Heart right ventricle (tissue), 16 donors: ENCODE data around the gene GABRB1. TPM values are rescaled to one million over a fixed set of nuclear protein-coding genes. Genes with fewer than 3 reads are reported as not detected.

Experiments used
- ATAC-seq, 8 donors: fragments of 200-7000 bp; cut with Tn5 transposase; one replicate each; pipeline ENCODE4 v1.9.1; 2020; ENCODE audit warnings: mild to moderate bottlenecking in 8 of 8, moderate library complexity in 8 of 8, moderate number of reproducible peaks in 1 of 8
- DNase-seq, 2 donors: peaks; one replicate each; pipeline ENCODE4 v3.0.0-alpha.2; 2020
- H3K27ac ChIP-seq, 10 donors: fragments of 200-600 bp; sonication (generic) in 2 of 10; one replicate each; pipeline versions ENCODE4 v1.5.0 to v1.8.0; 2020 to 2022; ENCODE audit warnings: mild to moderate bottlenecking in 3 of 10
- H3K27me3 ChIP-seq, 7 donors: fragments of 200-600 bp; one replicate each; pipeline ENCODE4 v1.8.0; 2021 to 2022; ENCODE audit warnings: mild to moderate bottlenecking in 2 of 7
- H3K36me3 ChIP-seq, 9 donors: fragments of 200-600 bp; sonication (generic) in 1 of 9; one replicate each; pipeline versions ENCODE4 v1.5.0 to v1.8.0; 2020 to 2022; ENCODE audit warnings: mild to moderate bottlenecking in 2 of 9
- H3K4me1 ChIP-seq, 9 donors: fragments of 200-600 bp; sonication (generic) in 1 of 9; one replicate each; pipeline versions ENCODE4 v1.5.0 to v1.8.0; 2020 to 2022; ENCODE audit warnings: mild to moderate bottlenecking in 4 of 9
- H3K4me3 ChIP-seq, 10 donors: fragments of 200-600 bp; sonication (generic) in 2 of 10; one replicate each; pipeline versions ENCODE4 v1.5.0 to v1.8.0; 2020 to 2022; ENCODE audit warnings: mild to moderate bottlenecking in 7 of 10, moderate library complexity in 2 of 10
- H3K9me3 ChIP-seq, 11 donors: fragments of 200-600 bp in 10 of 11; sonication (generic) in 2 of 11; one replicate each; pipeline versions ENCODE4 v1.5.0 to v1.8.0; 2013 to 2022; ENCODE audit warnings: mild to moderate bottlenecking in 2 of 11, control low read depth in 1 of 11, moderate library complexity in 1 of 11
- WGBS, 2 donors: extraction: QIAGEN DNeasy Blood & Tissue Kit; methylation state at CpG; one replicate each; pipeline ENCODE4 v1.1.7; 2013; ENCODE audit warnings: inconsistent platforms in 1 of 2; 5-methylcytosine and 5-hydroxymethylcytosine counted together
- intact Hi-C, 10 donors: fragments of 100-400 bp; cut with DNase I; formaldehyde crosslinking; loops; one replicate each; pipeline versions ENCODE4 v1.11.1 to v1.14.2; 2022
- long read RNA-seq, 3 donors: library from polyadenylated mRNA; unstranded; transcript quantifications; one replicate each; pipeline ENCODE4 v2.0.0, GENCODE V29; 2020 to 2021
- polyA plus RNA-seq, 2 donors: library from polyadenylated mRNA; stranded (reverse); fragments of 200-250 nt; gene quantifications; one replicate each; pipeline ENCODE4 v1.2.3, GENCODE V29; 2013
- total RNA-seq, 10 donors: library from RNA; stranded (reverse); fragmentation: NEBNext Ultra II Directional in 3 of 10; extraction: Animal tissue kit (Norgen Biotek cat#: 25700) in 3 of 10; gene quantifications; one replicate each; pipeline versions ENCODE4 v1.2.1 to v1.2.4, GENCODE V29; 2021 to 2023
- TF ChIP-seq, protein P1 (sequence below), 9 donors: fragments of 200-600 bp; sonication (generic) in 2 of 9; IDR thresholded peaks; one replicate each; pipeline versions ENCODE4 v1.5.0 to v1.8.0; 2021 to 2022; ENCODE audit warnings: antibody characterized with exemption in 9 of 9, mild to moderate bottlenecking in 5 of 9, moderate library complexity in 1 of 9
- donor health status: Arrhythmogenic right ventricular cardiomyopathy.
- donor health status: ischemic (EF 13 %, LVEDD 7.1; RV severe dilation, severe dysfunction).
- donor health status: healthy with polysubstance abuse.
- donor health status: DM: no; HTN: yes; CAD: no.
- donor health status: DM: no; HTN: no; CAD: no.
- donor health status: ischemic (EF 25% LVEDD 6.9; RV normal size, moderate dysfunction).
- donor health status: ischemic (EF 25% LVEDD 5.7; RV mildly dilated, moderate dysfunction).
- donor health status: healthy.
- donor health status: DM: yes; HTN: yes; CAD: no.
- donor health status: Ischemic cardiomyopathy.
- donor health status: ischemic (EF 35%, LVEDD 5.7; RV mildly dilated, moderate dysfunction).
- donor health status: nonischemic (EF 11% LVEDD 7.7; RV severe dilation, severe dysfunction).
- donor health status: DM: yes; HTN: yes; CAD: no.
- donor health status: PGD.
- donor health status: ischemic (EF 29% LVEDD 5.4; RV normal size, mild dysfunction).
- donor health status: nonischemic (EF 23%, LVEDD 6.1; RV moderate dilation, normal function).

Gene GABRB1
- total RNA-seq, result 1 to 10 TPM; 1.4 to 9.9 (median 6.5) TPM
- polyA plus RNA-seq, result under 1 TPM; 0.51 to 0.65 TPM
- long read RNA-seq, donor 1, partial matches to known transcripts, result 0 of 1 reads
- long read RNA-seq, donor 1, other reads (novel, unspliced or antisense), result 0 of 1 reads
- long read RNA-seq, donor 2, partial matches to known transcripts, result 0 of 3 reads
- long read RNA-seq, donor 2, other reads (novel, unspliced or antisense), result 1 of 3 reads
- long read RNA-seq, donor 3, result 0 reads

DNA sequence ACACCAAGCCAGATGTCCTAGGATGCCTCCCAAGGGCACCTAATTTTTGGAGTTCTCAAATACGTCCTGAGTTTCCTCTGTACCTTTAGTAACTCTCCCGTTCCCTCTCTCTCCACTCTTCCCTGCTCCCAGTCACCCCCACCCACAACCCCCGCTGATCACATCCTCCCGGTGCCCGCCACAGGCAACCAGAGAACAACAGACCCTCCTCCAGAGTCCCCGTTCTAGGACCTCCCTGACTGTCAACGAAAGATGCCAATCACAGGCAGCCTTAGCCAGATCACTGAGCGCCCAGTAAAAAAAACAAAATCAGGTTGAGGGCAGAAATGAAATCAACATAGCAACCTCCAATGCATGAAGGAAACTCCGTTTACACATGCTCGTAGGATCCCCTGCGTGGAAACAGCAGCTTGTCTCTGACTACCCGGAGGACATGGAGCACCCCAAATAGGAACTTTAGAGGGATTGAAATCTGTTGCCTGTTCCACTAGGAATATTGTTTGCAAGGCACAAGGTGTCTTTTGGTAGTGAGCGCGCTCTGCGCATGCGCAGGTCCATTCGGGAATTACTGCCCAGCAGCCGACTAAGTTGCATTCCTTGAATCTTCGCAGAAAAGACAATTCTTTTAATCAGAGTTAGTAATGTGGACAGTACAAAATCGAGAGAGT lies at the start of gene GABRB1:
GABRB1 (plus strand) TSS at position 557 of the 668 bp plus-strand sequence.
- no peaks in the 10 kb centered on the region for H3K9me3 ChIP-seq
- H3K4me3 ChIP-seq, result peak within 1 kb of the TSS; percentile 9 to 60 (median 53)
- peak in 5 of 8 donors; percentile 40 to 62 (median 53) for ATAC-seq
- TF ChIP-seq, protein P1, sequence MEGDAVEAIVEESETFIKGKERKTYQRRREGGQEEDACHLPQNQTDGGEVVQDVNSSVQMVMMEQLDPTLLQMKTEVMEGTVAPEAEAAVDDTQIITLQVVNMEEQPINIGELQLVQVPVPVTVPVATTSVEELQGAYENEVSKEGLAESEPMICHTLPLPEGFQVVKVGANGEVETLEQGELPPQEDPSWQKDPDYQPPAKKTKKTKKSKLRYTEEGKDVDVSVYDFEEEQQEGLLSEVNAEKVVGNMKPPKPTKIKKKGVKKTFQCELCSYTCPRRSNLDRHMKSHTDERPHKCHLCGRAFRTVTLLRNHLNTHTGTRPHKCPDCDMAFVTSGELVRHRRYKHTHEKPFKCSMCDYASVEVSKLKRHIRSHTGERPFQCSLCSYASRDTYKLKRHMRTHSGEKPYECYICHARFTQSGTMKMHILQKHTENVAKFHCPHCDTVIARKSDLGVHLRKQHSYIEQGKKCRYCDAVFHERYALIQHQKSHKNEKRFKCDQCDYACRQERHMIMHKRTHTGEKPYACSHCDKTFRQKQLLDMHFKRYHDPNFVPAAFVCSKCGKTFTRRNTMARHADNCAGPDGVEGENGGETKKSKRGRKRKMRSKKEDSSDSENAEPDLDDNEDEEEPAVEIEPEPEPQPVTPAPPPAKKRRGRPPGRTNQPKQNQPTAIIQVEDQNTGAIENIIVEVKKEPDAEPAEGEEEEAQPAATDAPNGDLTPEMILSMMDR (IDR thresholded peaks at IDR 0.05), result no peak
- WGBS, 2 donors, result 0 to 3% methylated on average over 20 of the region's 20 CpGs
- peak within 1 kb of the TSS in 6 of 10 donors; percentile 5 to 80 (median 75) for H3K27ac ChIP-seq
- peaks cover 0 to 15% (median 0%) of the 10 kb centered on the region in 9 donors for H3K4me1 ChIP-seq
- intact Hi-C loops, result loop anchor here in 8 of 10 donors (5.0 to 10.0 kb wide), 6 partner anchors 96 to 354 kb away; no protein-coding TSS in a partner anchor
- DNase-seq, result peak; percentile 24 to 58
- H3K36me3 ChIP-seq, result no peaks in the 10 kb centered on the region
- H3K27me3 ChIP-seq, result peaks cover 0 to 59% (median 15%) of the 10 kb centered on the region in 7 donors

DNA sequence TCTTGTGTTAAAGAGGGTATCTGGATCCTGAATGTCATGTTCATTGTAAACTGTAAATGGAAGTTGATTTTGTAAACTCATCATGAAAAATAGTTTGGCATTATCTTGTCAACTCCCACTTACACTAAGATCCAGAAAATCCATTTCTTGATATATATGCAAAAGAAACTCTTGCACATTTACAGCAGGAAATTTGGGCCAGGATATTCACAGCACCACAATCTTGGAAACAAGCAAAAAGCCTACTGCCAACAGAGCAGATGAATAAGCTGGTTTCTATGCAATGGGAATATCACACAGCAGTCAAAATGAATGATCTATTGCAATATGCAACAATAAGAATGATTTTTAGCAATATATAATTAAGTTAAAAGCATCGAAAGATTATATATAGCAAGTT lies 46.6 kb upstream of the GABRB1 start:
- 86% methylated on average over 1 of the region's 1 CpG for WGBS, 2 donors
- TF ChIP-seq, protein P1 (IDR thresholded peaks at IDR 0.05), result no peak
- DNase-seq (no peak), ATAC-seq (no peak)
- Histone ChIP-seq H3K4me3 (no peak overlapping the region), H3K9me3 (no peaks in the 10 kb centered on the region), H3K4me1 (peaks cover 0 to 4% (median 0%) of the 10 kb centered on the region in 9 donors), H3K36me3 (no peaks in the 10 kb centered on the region), H3K27me3 (peaks cover 0 to 7% (median 0%) of the 10 kb centered on the region in 7 donors), H3K27ac (no peak overlapping the region)
- intact Hi-C loops, result no loop called here

DNA sequence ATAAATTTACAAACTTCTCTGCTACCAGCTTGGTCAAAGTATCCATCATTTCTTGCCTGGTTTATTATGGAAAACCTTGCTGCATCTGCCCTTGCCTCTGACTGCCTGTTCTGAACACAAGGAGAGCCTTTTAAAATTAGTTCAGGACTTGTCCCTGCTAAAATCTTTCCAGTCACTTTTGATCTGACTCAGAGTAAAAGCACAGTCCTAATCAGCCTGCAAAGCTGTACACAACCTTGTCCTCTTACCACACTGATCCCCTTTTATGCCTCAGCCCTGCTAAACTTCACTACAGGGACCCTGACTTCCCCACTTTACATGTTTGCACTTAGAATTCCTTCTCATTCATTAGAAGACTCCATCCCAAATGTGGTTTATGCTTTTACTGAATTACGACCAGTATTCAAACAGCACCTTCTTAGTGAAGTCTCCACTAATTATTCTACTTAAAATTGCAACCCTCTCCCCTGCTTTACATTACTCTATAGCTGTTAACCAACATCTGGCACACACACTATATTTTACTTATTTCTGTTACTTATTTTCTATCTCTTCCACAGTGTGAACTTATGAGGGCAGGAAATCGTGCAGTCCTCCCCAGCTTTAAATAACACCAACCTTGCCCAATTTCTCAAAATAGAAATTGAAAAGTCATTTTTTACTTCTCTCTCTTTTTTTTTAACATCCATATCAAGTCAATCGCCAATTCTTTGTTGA lies 44.3 kb upstream of the GABRB1 start:
- Histone ChIP-seq H3K36me3 (no peaks in the 10 kb centered on the region), H3K9me3 (no peaks in the 10 kb centered on the region), H3K4me3 (no peak overlapping the region), H3K27me3 (peaks cover 0 to 27% (median under 1%) of the 10 kb centered on the region in 7 donors), H3K27ac (peak overlapping the region in 3 of 10 donors; percentile 24 to 57 (median 30)), H3K4me1 (peaks cover 0 to 4% (median 0%) of the 10 kb centered on the region in 9 donors)
- intact Hi-C loops, result no loop called here
- 45 to 52% methylated on average over 3 of the region's 3 CpGs for WGBS, 2 donors
- TF ChIP-seq, protein P1 (IDR thresholded peaks at IDR 0.05), result no peak
- no peak for DNase-seq
- ATAC-seq, result peak in 6 of 8 donors; percentile 39 to 72 (median 53)

GRCh38 chr4:46992338-46992737 lies 39.0 kb upstream of the GABRB1 start:
- peaks cover 0 to 77% (median 18%) of the 10 kb centered on the region in 7 donors for H3K27me3 ChIP-seq
- peaks cover 0 to 9% (median 3%) of the 10 kb centered on the region in 9 donors for H3K4me1 ChIP-seq
- H3K9me3 ChIP-seq, result no peaks in the 10 kb centered on the region
- intact Hi-C loops, result loop anchor here in 3 of 10 donors (5.0 kb wide), 3 partner anchors 40 to 890 kb away; no protein-coding TSS in a partner anchor
- peak overlapping the region in 5 of 10 donors; percentile 83 to 91 (median 85) for H3K27ac ChIP-seq
- ATAC-seq (peak in 5 of 8 donors; percentile 10 to 33 (median 21)), DNase-seq (no peak)
- H3K36me3 ChIP-seq, result no peaks in the 10 kb centered on the region
- H3K4me3 ChIP-seq, result peak overlapping the region in 8 of 10 donors; percentile 44 to 65 (median 58)
- 10 to 14% methylated on average over 9 of the region's 9 CpGs for WGBS, 2 donors
- TF ChIP-seq, protein P1 (IDR thresholded peaks at IDR 0.05), result no peak
